K562 (cell line): ENCODE results near the gene FTSJ3. TPM values are rescaled to one million over a fixed set of nuclear protein-coding genes. Genes with fewer than 3 reads are reported as not detected.

ENCODE experiments used
- CREB3L1 ChIP-seq: fragments of 450-650 bp; IDR thresholded peaks from 2 replicates; pipeline ENCODE4 v1.6.1; 2014; ENCODE audit warnings: low read depth, mild to moderate bottlenecking, moderate library complexity, borderline replicate concordance
- EP300 ChIP-seq: IDR thresholded peaks from 2 replicates; pipeline ENCODE4 v1.6.1; 2012; ENCODE audit warnings: low read length, improper control_type of control experiment
- GATA2 ChIP-seq: sonication (generic); formaldehyde crosslinking; IDR thresholded peaks from 2 replicates; pipeline ENCODE4 v1.4.0; 2020; ENCODE audit warnings: mild to moderate bottlenecking, missing genetic modification reagents
- ILF3 ChIP-seq: fragments of 450-650 bp; IDR thresholded peaks from 2 replicates; pipeline ENCODE4 v1.6.1; 2018; ENCODE audit warnings: antibody characterized with exemption, mild to moderate bottlenecking, moderate library complexity, borderline replicate concordance
- KLF16 ChIP-seq: IDR thresholded peaks from 2 replicates; pipeline ENCODE4 v1.6.1; 2016; ENCODE audit warnings: antibody characterized with exemption
- LARP7 ChIP-seq: fragments of 450-650 bp; IDR thresholded peaks from 2 replicates; pipeline ENCODE4 v1.6.1; 2016
- NCOA1 ChIP-seq: fragments of 450-650 bp; IDR thresholded peaks from 2 replicates; pipeline ENCODE4 v1.6.1; 2016; ENCODE audit warnings: low read depth
- NFIC ChIP-seq: fragments of 450-650 bp; IDR thresholded peaks from 2 replicates; pipeline ENCODE4 v1.6.1; 2017; ENCODE audit warnings: mild to moderate bottlenecking, inconsistent platforms
- NFXL1 ChIP-seq: fragments of 450-650 bp; formaldehyde crosslinking; IDR thresholded peaks from 2 replicates; pipeline ENCODE4 v1.4.0; 2021; ENCODE audit warnings: mild to moderate bottlenecking
- NONO ChIP-seq, 2 experiments: fragments of 200-400 bp in 1 of 2; fragments of 450-650 bp in 1 of 2; formaldehyde crosslinking in 1 of 2; IDR thresholded peaks; 2 replicates each; pipeline ENCODE4 v1.6.1; 2017; ENCODE audit warnings: low read depth in 2 of 2, mild to moderate bottlenecking in 2 of 2, moderate library complexity in 2 of 2, low read length in 1 of 2
- POLR3G ChIP-seq: IDR thresholded peaks from 2 replicates; pipeline ENCODE4 v1.6.1; 2011; ENCODE audit not compliant: insufficient read length, insufficient replicate concordance; ENCODE audit errors: extremely low read depth
- SMARCA4 ChIP-seq: fragments of 450-650 bp; IDR thresholded peaks from 2 replicates; pipeline ENCODE4 v1.6.1; 2016
- TCFL5 ChIP-seq: fragments of 250-450 bp; sonication (Bioruptor Pico); conservative IDR thresholded peaks from 2 replicates; pipeline ENCODE4 v1.6.1; 2021; ENCODE audit warnings: mild to moderate bottlenecking, moderate library complexity, matching md5 sums
- TEAD1 ChIP-seq, 2 experiments: fragments of 450-650 bp in 1 of 2; sonication (generic) in 1 of 2; formaldehyde crosslinking; IDR thresholded peaks; 2 replicates each; pipeline versions ENCODE4 v1.4.0 to v1.8.0; 2020 to 2022; ENCODE audit warnings: mild to moderate bottlenecking in 2 of 2, missing genetic modification reagents in 1 of 2
- U2AF2 ChIP-seq: fragments of 200-400 bp; formaldehyde crosslinking; optimal IDR thresholded peaks from 2 replicates; pipeline ENCODE3; 2017; ENCODE audit warnings: low read depth, mild to moderate bottlenecking, low read length
- ZNF133 ChIP-seq: fragments of 250-450 bp; sonication (Bioruptor Pico); IDR thresholded peaks from 2 replicates; pipeline ENCODE4 v1.4.0; 2020; ENCODE audit warnings: mild to moderate bottlenecking
- ZNF232 ChIP-seq: sonication (generic); formaldehyde crosslinking; IDR thresholded peaks from 2 replicates; pipeline ENCODE4 v1.8.0; 2022; ENCODE audit warnings: mild to moderate bottlenecking, missing genetic modification reagents
- ZNF239 ChIP-seq: fragments of 250-450 bp; sonication (Bioruptor Pico); IDR thresholded peaks from 2 replicates; pipeline ENCODE4 v1.4.0; 2020; ENCODE audit warnings: mild to moderate bottlenecking
- ZNF311 ChIP-seq: fragments of 250-450 bp; sonication (Bioruptor Pico); IDR thresholded peaks from 2 replicates; pipeline ENCODE4 v1.4.0; 2020; ENCODE audit warnings: mild to moderate bottlenecking, moderate library complexity
- ZNF445 ChIP-seq: fragments of 250-450 bp; sonication (Bioruptor Pico); IDR thresholded peaks from 2 replicates; pipeline ENCODE4 v1.4.0; 2020; ENCODE audit warnings: low read depth, mild to moderate bottlenecking, moderate library complexity
- ZNF57 ChIP-seq: fragments of 450-650 bp; formaldehyde crosslinking; IDR thresholded peaks from 2 replicates; pipeline ENCODE4 v1.4.0; 2020; ENCODE audit warnings: mild to moderate bottlenecking, moderate library complexity
- polyA plus RNA-seq, 8 experiments: library from polyadenylated mRNA; depleted of rRNA in 4 of 8; stranded (reverse) in 5 of 8; unstranded in 3 of 8; fragments of >200 nt; fragmentation: Nextera tagmentation in 2 of 8; fragmentation: Illumina TruSeq in 1 of 8; extraction: Ambion mirVana in 2 of 8; extraction: Trizol in 1 of 8; gene quantifications; 2 replicates each; pipeline versions ENCODE4 v1.2.1 to v1.2.3, GENCODE V29; 2011 to 2014; ENCODE audit warnings: inconsistent platforms in 1 of 8, missing spikeins in 1 of 8
- total RNA-seq, 7 experiments: library from RNA; depleted of rRNA in 6 of 7; stranded (reverse); fragments of >200 nt in 6 of 7; fragmentation: Illumina TruSeq in 2 of 7; extraction: Trizol in 2 of 7; gene quantifications; 2 replicates each; pipeline versions ENCODE4 v1.2.1 to v1.2.3, GENCODE V29; 2011 to 2021; ENCODE audit warnings: low replicate concordance in 1 of 7
- TF ChIP-seq, protein P1 (sequence below), 2 experiments: fragments of 450-650 bp; conservative IDR thresholded peaks; 2 replicates each; pipeline ENCODE4 v1.6.1; 2017; ENCODE audit warnings: mild to moderate bottlenecking in 2 of 2, moderate library complexity in 2 of 2
- TF ChIP-seq, protein P2 (sequence below): fragments of 250-450 bp; sonication (Bioruptor Pico); IDR thresholded peaks from 2 replicates; pipeline ENCODE4 v1.5.0; 2021; ENCODE audit warnings: mild to moderate bottlenecking, moderate library complexity

FTSJ3 gene
- total and polyA plus RNA-seq, 9 of the 15 experiments (the other 6 are each of a cell fraction or from before 2014, with no cell fraction given), result 18.0 to 65.6 (median 52.4) TPM

- TF ChIP-seq CREB3L1 (peak; percentile 78), ZNF232 (CRISPR knock-in tag) (no peak), EP300 (no peak), TCFL5 (CRISPR knock-in tag) (no peak), GATA2 (CRISPR knock-in tag) (no peak), ZNF445 (CRISPR knock-in tag) (no peak), TEAD1 (CRISPR knock-in tag; IDR thresholded peaks at IDR 0.05) (peak in 1 of 2 experiments; percentile 75; a peak in 1 of 4 replicates), NONO (IDR thresholded peaks at IDR 0.05; ENCODE audit: low read depth in 2 of 2, low read length in 1 of 2) (no peak; a peak in 1 of 4 replicates), ILF3 (no peak), SMARCA4 (no peak), POLR3G (no peak), NCOA1 (peak; percentile 50; the same call in 1 of the 2 replicates), NFXL1 (CRISPR knock-in tag) (no peak), KLF16 (no peak), NFIC (peak; percentile 78), U2AF2 (no peak), ZNF57 (CRISPR knock-in tag) (no peak), ZNF239 (CRISPR knock-in tag) (no peak; the same call in 1 of the 2 replicates), ZNF311 (CRISPR knock-in tag) (no peak), LARP7 (no peak), ZNF133 (CRISPR knock-in tag) (no peak)
- TF ChIP-seq, protein P1, sequence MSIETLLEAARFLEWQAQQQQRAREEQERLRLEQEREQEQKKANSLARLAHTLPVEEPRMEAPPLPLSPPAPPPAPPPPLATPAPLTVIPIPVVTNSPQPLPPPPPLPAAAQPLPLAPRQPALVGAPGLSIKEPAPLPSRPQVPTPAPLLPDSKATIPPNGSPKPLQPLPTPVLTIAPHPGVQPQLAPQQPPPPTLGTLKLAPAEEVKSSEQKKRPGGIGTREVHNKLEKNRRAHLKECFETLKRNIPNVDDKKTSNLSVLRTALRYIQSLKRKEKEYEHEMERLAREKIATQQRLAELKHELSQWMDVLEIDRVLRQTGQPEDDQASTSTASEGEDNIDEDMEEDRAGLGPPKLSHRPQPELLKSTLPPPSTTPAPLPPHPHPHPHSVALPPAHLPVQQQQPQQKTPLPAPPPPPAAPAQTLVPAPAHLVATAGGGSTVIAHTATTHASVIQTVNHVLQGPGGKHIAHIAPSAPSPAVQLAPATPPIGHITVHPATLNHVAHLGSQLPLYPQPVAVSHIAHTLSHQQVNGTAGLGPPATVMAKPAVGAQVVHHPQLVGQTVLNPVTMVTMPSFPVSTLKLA (conservative IDR thresholded peaks at IDR 0.05), result peak; percentile 82 to 87
- TF ChIP-seq, protein P2, sequence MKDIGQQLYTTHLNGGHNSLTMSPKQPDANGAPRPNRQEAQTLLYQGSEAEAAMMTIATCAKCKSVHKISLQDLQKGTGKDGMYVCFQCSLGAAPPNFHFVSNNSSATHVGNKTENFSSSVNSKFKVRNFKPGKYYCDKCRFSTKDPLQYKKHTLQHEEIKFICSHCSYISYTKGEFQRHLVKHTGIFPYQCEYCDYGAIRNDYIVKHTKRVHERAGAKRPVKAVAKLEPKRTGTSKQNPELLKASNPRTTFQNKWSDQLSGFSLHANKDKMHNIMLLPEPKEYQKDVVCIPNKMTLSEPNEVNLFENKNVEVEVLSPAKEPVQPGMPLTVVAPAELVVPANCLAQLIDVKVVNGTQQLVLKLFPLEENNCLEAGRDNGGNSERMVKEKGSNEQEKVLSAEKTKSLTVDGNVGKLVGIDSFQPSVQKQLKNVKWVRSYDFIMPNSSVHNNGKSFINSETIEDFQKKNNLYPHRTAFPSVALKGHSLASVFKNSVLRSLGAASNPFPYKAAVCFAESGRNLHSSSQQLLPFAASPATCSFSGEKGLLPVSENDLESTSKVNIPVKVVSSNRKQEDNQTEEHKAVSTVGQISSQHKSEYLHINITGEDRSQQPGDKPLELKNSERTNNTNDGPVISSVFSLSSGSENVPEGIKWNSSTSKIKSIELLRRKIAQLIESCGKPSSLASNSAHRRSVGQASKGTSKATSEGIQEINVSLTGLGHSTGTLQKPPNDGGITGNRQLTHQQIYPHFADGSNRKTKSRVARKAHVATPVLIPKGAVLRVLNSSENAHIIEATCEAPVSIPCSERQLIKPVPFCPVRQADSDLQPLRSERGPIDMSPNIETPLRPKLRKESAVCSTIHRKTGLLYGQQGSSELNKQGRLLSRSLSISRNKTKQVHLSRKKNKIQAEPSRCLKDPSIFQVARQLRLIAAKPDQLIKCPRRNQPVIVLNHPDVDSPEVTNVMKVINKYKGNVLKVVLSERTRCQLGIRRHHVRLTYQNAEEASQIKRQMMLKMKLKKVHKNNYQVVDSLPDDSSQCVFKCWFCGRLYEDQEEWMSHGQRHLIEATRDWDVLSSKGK (CRISPR knock-in tag), result no peak
These were observed at the start of gene FTSJ3, which contains the start of gene PSMC5 (continued) for GRCh38 chr17:63827002-63827800.
